Measurements from ENCODE around the gene ARHGAP28. TPM values are rescaled to one million over a fixed set of nuclear protein-coding genes. Genes with fewer than 3 reads are reported as not detected.

Gene ARHGAP28
- total RNA-seq, 2 donors from 2014 or later, result 1.8 to 3.5 TPM

GRCh38 chr18:6963452-6964097, 234.1 kb downstream of the ARHGAP28 start:
- DNase-seq (no peak), ATAC-seq (no peak)

More at GRCh38 chr18:6963452-6964097, 234.1 kb downstream of the ARHGAP28 start:
- intact Hi-C loops (cut with DNase I), result no loop called here

Data from left cardiac atrium (tissue), 4 donors.